GM12801 (cell line): ENCODE measurements around the gene NPLOC4.

Source experiments
- CTCF ChIP-seq: IDR thresholded peaks from one replicate; pipeline ENCODE4 v1.5.1; 2011; ENCODE audit warnings: control low read depth; ENCODE audit not compliant: insufficient read length; ENCODE audit errors: extremely low read depth

Gene NPLOC4

DNA sequence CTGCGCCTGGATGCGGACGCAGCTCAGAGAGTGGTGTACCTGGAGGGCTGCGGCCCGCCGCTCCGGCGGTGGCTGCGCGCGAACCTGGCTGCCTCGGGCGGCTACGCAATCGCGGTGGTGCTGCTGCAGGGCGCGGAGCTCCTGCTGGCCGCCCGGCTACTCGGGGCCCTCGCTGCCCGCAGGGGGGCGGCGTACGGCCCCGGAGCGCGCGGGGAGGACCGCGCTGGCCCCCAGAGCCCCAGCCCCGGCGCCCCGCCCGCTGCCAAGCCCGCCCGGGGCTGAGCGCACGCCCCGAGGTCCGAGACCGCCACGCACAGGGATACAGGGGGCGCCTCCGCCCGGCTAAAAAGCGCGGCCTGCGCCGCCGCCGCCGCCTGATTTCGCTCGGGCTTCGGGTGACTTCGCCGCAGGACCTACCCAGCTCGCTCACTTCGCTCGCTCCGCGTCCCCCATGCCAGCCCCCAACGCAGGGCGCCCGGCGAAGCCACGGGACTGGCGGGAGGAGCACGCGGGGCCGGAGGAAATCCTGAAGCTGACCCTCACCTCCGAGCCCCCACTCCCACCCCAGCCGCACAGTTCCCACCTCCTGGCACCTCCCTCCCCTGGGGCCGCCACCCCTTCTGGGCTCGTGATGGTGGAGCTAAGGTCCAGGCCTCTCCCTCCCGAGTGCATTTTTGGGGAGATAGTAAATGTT lies 11.2 kb upstream of the NPLOC4 start:
- TF ChIP-seq CTCF = no peak

DNA sequence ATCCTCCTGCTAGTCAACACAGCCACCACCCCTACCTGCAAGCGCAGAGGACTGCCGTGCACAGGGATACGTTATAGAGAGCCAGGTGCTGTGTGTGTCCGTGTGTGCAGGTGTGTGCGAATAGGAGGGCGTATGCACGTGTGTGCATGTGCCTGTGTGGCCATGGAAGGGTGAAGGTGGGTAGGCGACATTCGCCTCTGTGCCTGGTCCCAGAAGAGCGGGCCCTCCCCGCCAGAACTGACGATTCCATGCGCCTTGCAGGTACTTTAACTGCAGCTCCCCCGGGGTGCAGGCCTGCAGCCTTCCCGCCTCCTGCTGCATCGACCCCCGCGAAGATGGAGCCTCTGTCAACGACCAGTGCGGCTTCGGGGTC lies 10.7 kb upstream of the NPLOC4 start:
- no peak for TF ChIP-seq CTCF

DNA sequence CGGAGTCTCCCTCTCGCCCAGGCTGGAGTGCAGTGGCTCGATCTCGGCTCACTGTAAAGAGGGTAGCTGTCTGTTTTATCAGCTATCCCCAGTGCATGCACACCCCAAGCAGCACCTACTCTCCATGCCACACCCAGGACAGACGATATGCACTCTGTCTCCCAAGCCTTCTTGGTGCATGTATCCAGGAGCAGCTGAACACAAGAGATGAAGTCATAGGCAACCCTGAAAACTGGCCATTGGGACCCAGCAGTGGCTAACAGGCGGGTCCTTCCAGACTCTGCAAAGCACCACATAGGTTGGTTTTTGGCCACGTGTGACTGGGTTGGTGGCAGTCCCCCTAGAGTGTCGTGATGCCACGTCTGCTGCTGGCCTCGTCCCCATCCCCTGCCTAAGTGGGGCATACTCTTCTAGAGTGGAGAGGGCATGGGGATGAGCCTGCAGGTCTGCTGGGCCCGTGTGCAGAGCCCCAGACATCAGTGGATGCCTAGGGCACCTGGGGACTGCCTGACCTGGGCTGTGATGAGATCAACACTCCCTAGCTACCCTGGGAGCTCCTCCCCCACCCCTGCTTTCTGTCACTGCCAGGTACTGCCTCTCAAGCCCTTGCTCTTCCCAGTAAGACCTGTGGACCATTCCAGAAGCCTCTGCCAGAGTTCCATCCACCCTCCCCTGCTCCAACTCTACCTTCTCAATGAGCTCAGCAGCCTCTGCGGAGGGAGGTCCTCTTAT lies 10.1 kb upstream of the NPLOC4 start:
- TF ChIP-seq CTCF = no peak

- TF ChIP-seq CTCF = no peak
These were observed 8.4 kb upstream of the NPLOC4 start for GRCh38 chr17:81644976-81645952.

GRCh38 chr17:81644496-81644895 lies 7.6 kb upstream of the NPLOC4 start:
- no peak for TF ChIP-seq CTCF

DNA sequence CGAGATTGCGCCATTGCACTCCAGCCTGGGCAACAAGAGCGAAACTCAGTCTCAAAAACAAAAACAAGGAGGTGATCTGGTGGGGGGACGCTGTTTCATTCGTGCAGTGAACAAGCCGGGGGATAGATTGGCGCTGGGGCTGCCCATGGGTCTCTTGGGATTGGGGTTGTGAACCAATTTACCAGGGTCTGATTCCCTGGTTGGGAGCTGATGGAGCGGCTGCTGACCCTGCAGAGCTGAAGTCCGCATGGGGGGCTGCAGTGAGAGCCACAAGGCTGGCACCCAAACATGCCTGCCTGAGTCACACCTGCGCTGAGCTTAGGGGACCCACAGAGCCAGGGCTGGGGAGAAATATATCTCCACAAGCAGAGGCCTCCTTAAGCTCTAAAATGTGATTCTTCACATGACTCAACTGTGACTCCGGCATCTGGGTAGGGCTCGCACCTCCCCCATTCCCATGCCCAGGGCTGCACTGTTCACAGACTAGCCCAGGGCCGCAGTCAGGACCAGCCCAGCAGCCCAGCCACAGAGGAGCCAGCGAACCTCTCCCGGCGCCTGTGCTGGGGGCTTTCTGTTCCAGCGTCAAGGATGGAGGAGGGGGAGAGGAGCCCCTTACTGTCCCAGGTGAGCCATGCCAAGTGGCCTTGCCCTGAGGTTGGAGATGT lies 5.0 kb upstream of the NPLOC4 start:
- no peak for TF ChIP-seq CTCF
